Suppressor macrophage (primary cell): ENCODE measurements around the gene ZNF710.

Experiments
- DNase-seq, 4 experiments: peaks; one replicate each; pipeline ENCODE4 v3.0.0-alpha.2; 2020 to 2022

Gene ZNF710

GRCh38 chr15:90079619-90080457 is 78.7 kb downstream of the ZNF710 start:
- DNase-seq, result no peak

GRCh38 chr15:90080458-90080755 is 79.3 kb downstream of the ZNF710 start:
- no peak for DNase-seq

- DNase-seq, result no peak
Observed at GRCh38 chr15:90080818-90081393, 79.8 kb downstream of the ZNF710 start.

- DNase-seq, result peak in 2 of 4 experiments; percentile 64 to 65
Observed at GRCh38 chr15:90082140-90082715, 81.1 kb downstream of the ZNF710 start.

GRCh38 chr15:90083419-90083818 is 82.3 kb downstream of the ZNF710 start:
- no peak for DNase-seq

GRCh38 chr15:90083954-90084607 is 83.0 kb downstream of the ZNF710 start:
- no peak for DNase-seq

- no peak for DNase-seq
Observed at GRCh38 chr15:90084876-90085423, 83.8 kb downstream of the ZNF710 start.

GRCh38 chr15:90085565-90085964 is 84.4 kb downstream of the ZNF710 start:
- no peak for DNase-seq

GRCh38 chr15:90086868-90087268 is 85.7 kb downstream of the ZNF710 start:
- DNase-seq, result peak; percentile 70 to 75 (median 73)

GRCh38 chr15:90087454-90088154 is 86.5 kb downstream of the ZNF710 start:
- peak in 3 of 4 experiments; percentile 52 to 56 (median 54) for DNase-seq

GRCh38 chr15:90090226-90090848 is 89.2 kb downstream of the ZNF710 start:
- DNase-seq, result no peak

GRCh38 chr15:90091156-90091931 is 90.2 kb downstream of the ZNF710 start:
- DNase-seq, result no peak

GRCh38 chr15:90095521-90095959 is 94.4 kb downstream of the ZNF710 start:
- DNase-seq, result no peak

GRCh38 chr15:90097475-90097874 is 96.4 kb downstream of the ZNF710 start:
- DNase-seq, result no peak

- DNase-seq, result no peak
Observed at GRCh38 chr15:90099072-90099867, 98.1 kb downstream of the ZNF710 start.

GRCh38 chr15:90099868-90100831 is 99.0 kb downstream of the ZNF710 start:
- peak in 2 of 4 experiments; percentile 37 to 40 for DNase-seq

GRCh38 chr15:90101130-90101968 is 100.2 kb downstream of the ZNF710 start:
- peak; percentile 71 to 85 (median 82) for DNase-seq
